HepG2 (cell line): ENCODE measurements around the gene LMF2. TPM values are rescaled to one million over a fixed set of nuclear protein-coding genes. Genes with fewer than 3 reads are reported as not detected.

Source experiments
- ATAC-seq: fragments of 200-7000 bp; cut with Tn5 transposase; 3 replicates; pipeline ENCODE4 v1.9.1; 2020; ENCODE audit warnings: mild to moderate bottlenecking, moderate library complexity
- BruUV-seq: library from RNA; stranded (reverse); fragments of 400-500 nt; replicated peaks from 2 replicates; lab custom pipeline; 2021; lab: Mats Ljungman, UMichigan
- CTCF ChIA-PET: fragments of 300-600 bp; formaldehyde crosslinking; extraction: SDS; loops from one replicate; lab custom pipeline; 2021; ENCODE audit warnings: low total read pairs, inconsistent platforms, low intra/inter-chr PET ratio; lab: Yijun Ruan, JAX
- POLR2A ChIA-PET: fragments of 350-600 bp; sonication (Branson Sonifier 250); formaldehyde crosslinking; loops from one replicate; lab custom pipeline; 2020; ENCODE audit warnings: antibody characterized with exemption, inconsistent platforms; lab: Yijun Ruan, JAX
- DNase-seq: peaks from one replicate; pipeline ENCODE4 v3.0.0-alpha.2; 2015; ENCODE audit warnings: low spot score
- FAIRE-seq: peaks from 3 replicates; lab custom pipeline; 2011; peaks lifted over from hg19 to GRCh38; lab: Jason Lieb, UNC
- H2AFZ ChIP-seq: one replicate; pipeline ENCODE4 v1.6.1; 2011; ENCODE audit warnings: low read length, inconsistent platforms
- H3K27ac ChIP-seq: fragments of 300-600 bp; 3 replicates; pipeline ENCODE4 v1.8.0; 2011; ENCODE audit warnings: mixed run types, mild to moderate bottlenecking, mixed read lengths, low read length, inconsistent platforms; ENCODE audit not compliant: insufficient read depth; ENCODE audit errors: extremely low read length
- H3K27me3 ChIP-seq, 2 experiments: fragments of 200-600 bp in 1 of 2; 2 replicates in 1 of 2; 3 replicates in 1 of 2; pipeline versions ENCODE4 v1.6.0 to v1.8.0; 2011; ENCODE audit warnings: low read length in 2 of 2, mild to moderate bottlenecking in 2 of 2, moderate library complexity in 2 of 2, inconsistent platforms in 1 of 2; ENCODE audit not compliant: insufficient read depth in 2 of 2, control insufficient read depth in 1 of 2
- H3K36me3 ChIP-seq, 2 experiments: fragments of 200-600 bp in 1 of 2; replicated peaks in 1 of 2; 2 replicates in 1 of 2; 3 replicates in 1 of 2; pipeline versions ENCODE4 v1.5.1 to v1.8.0; 2011; ENCODE audit warnings: low read length in 2 of 2, inconsistent platforms in 1 of 2; ENCODE audit not compliant: insufficient read depth in 2 of 2, control insufficient read depth in 1 of 2
- H3K4me1 ChIP-seq: 2 replicates; pipeline ENCODE4 v1.5.1; 2012; ENCODE audit warnings: low read length, inconsistent platforms; ENCODE audit not compliant: insufficient read depth
- H3K4me2 ChIP-seq: 2 replicates; pipeline ENCODE4 v1.6.0; 2011; ENCODE audit warnings: low read depth, low read length, inconsistent platforms
- H3K4me3 ChIP-seq, 3 experiments: fragments of 200-600 bp in 1 of 3; sonication (generic), shearing (Covaris generic) in 1 of 3; replicated peaks in 1 of 3; 2 replicates each; pipeline ENCODE4 v1.5.1; 2011 to 2016; ENCODE audit warnings: low read length in 3 of 3, inconsistent platforms in 2 of 3, low read depth in 2 of 3, mild to moderate bottlenecking in 2 of 3, control low read depth in 1 of 3, mixed read lengths in 1 of 3; ENCODE audit not compliant: insufficient read depth in 1 of 3
- H3K79me2 ChIP-seq: one replicate; pipeline ENCODE4 v1.6.1; 2011; ENCODE audit warnings: low read length, inconsistent platforms; ENCODE audit not compliant: insufficient read depth
- H3K9ac ChIP-seq: 2 replicates; pipeline ENCODE4 v1.6.0; 2011; ENCODE audit warnings: mild to moderate bottlenecking, low read depth, low read length, inconsistent platforms; ENCODE audit not compliant: insufficient read depth
- H3K9me3 ChIP-seq: 2 replicates; pipeline ENCODE4 v1.5.1; 2012; ENCODE audit warnings: mild to moderate bottlenecking, low read length
- H4K20me1 ChIP-seq: 2 replicates; pipeline ENCODE4 v1.6.0; 2011; ENCODE audit warnings: inconsistent platforms, mild to moderate bottlenecking, low read length, moderate library complexity; ENCODE audit not compliant: insufficient read depth
- ARNTL ChIP-seq: sonication (generic); formaldehyde crosslinking; IDR thresholded peaks from 2 replicates; pipeline ENCODE4 v1.4.0; 2020; ENCODE audit warnings: mild to moderate bottlenecking, missing genetic modification reagents
- EHMT2 ChIP-seq: fragments of 200-600 bp; sonication (generic); IDR thresholded peaks from 2 replicates; pipeline ENCODE4 v1.7.0; 2017; ENCODE audit warnings: antibody characterized with exemption, low read depth, low read length, borderline replicate concordance
- HNRNPL ChIP-seq: fragments of 200-400 bp; formaldehyde crosslinking; IDR thresholded peaks from 2 replicates; pipeline ENCODE4 v1.6.1; 2017; ENCODE audit warnings: mild to moderate bottlenecking, low read depth, low read length
- IRF2 ChIP-seq: IDR thresholded peaks from 2 replicates; pipeline ENCODE4 v1.6.1; 2018; ENCODE audit warnings: missing genetic modification reagents, missing compliant biosample characterization
- NR2F2 ChIP-seq: IDR thresholded peaks from 2 replicates; pipeline ENCODE4 v1.6.1; 2012; ENCODE audit warnings: low read depth, inconsistent platforms, borderline replicate concordance
- SMAD1 ChIP-seq: sonication (generic); formaldehyde crosslinking; IDR thresholded peaks from 2 replicates; pipeline ENCODE4 v1.4.0; 2020; ENCODE audit warnings: missing genetic modification reagents, low read depth, mild to moderate bottlenecking, borderline replicate concordance
- SPEN ChIP-seq: sonication (generic); formaldehyde crosslinking; IDR thresholded peaks from 2 replicates; pipeline ENCODE4 v1.5.1; 2020; ENCODE audit warnings: low read depth, mild to moderate bottlenecking, missing genetic modification reagents
- ZNF17 ChIP-seq: sonication (generic); formaldehyde crosslinking; IDR thresholded peaks from 2 replicates; pipeline ENCODE4 v1.5.0; 2020; ENCODE audit warnings: mild to moderate bottlenecking, missing genetic modification reagents
- ZNF432 ChIP-seq: sonication (generic); formaldehyde crosslinking; IDR thresholded peaks from 2 replicates; pipeline ENCODE4 v1.5.0; 2020; ENCODE audit warnings: missing genetic modification reagents, mild to moderate bottlenecking, borderline replicate concordance
- WGBS: methylation state at CpG from one replicate; pipeline ENCODE4 v1.1.6; 2017; ENCODE audit warnings: low lambda C conversion rate; 5-methylcytosine and 5-hydroxymethylcytosine counted together
- in situ Hi-C: cut with HindIII; loops from 2 replicates; pipeline ENCODE4 v1.10.0; 2017; ENCODE audit warnings: low pct_unique_long_range_greater_than_20kb; ENCODE audit not compliant: extremely low pct_ligation_motif_present
- intact Hi-C: fragments of 100-400 bp; cut with micrococcal nuclease; formaldehyde crosslinking; loops from one replicate; pipeline ENCODE4 v1.10.0; 2022; ENCODE audit not compliant: unreplicated experiment
- polyA plus RNA-seq, 8 experiments: library from polyadenylated mRNA; depleted of rRNA in 3 of 8; stranded (reverse) in 7 of 8; unstranded in 1 of 8; fragments of >200 nt; fragmentation: Illumina TruSeq in 4 of 8; extraction: Trizol in 4 of 8; gene quantifications; 2 replicates each; pipeline versions ENCODE4 v1.2.1 to v1.2.3, GENCODE V29; 2011 to 2016; ENCODE audit warnings: low read depth in 4 of 8, missing spikeins in 1 of 8, mixed read lengths in 1 of 8; ENCODE audit not compliant: insufficient read depth in 1 of 8
- total RNA-seq, 5 experiments: library from RNA; depleted of rRNA; stranded (reverse); fragments of >200 nt; fragmentation: Illumina TruSeq; extraction: Trizol; gene quantifications; 2 replicates each; pipeline ENCODE4 v1.2.3, GENCODE V29; 2016; ENCODE audit warnings: low read depth in 1 of 5
- TF ChIP-seq, protein P1 (sequence below): sonication (generic); formaldehyde crosslinking; IDR thresholded peaks from 2 replicates; pipeline ENCODE4 v1.5.0; 2020; ENCODE audit warnings: missing genetic modification reagents, mild to moderate bottlenecking, borderline replicate concordance

Gene LMF2
- total and polyA plus RNA-seq, 2 of the 13 experiments (the other 11 are each of a cell fraction or from before 2014, with no cell fraction given), result 23.3 to 30.6 TPM

DNA sequence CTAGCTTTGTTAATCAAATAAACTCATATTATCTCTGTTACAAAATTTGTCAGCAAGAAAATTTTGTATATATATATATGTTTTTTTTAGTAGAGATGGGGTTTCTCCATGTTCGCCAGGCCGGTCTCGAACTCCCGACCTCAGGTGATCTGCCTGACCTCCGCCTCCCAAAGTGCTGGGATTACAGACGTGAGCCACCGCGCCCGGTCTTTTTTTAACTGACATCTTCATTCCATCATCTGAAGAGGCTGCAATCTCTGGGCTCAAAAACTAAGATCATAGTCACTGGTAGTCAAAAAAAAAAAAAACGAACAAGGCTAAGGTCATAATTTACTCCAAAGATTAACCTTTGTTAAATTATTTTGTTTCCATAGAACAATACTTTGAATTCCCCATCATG lies 32.9 kb upstream of the LMF2 start (continued):
- TF ChIP-seq ARNTL (CRISPR knock-in tag) (no peak), SMAD1 (no peak), HNRNPL (no peak), NR2F2 (no peak)
- TF ChIP-seq, protein P1, sequence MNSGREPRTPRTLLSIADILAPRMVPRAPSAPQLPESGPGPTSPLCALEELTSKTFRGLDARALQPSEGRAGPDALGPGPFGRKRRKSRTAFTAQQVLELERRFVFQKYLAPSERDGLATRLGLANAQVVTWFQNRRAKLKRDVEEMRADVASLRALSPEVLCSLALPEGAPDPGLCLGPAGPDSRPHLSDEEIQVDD (CRISPR knock-in tag), result no peak

DNA sequence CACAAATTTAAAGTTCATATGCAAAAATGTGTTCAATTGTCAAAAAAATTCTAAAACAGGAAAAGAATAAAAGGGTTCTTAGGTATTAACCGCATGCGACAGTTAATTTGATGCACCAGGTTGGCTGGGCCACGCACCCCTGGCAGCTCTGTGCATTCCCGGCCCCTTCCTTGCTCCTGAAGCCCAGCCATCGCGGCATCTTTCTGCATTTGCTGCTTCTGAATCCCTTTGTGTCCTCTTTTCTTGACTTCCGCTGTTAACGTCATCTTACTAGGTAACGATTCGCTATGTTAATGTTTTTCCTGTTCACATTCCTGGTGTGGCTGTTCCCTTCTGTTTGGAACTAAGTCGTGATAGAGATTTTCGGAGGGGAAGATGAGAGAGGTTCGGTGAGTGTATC lies 30.3 kb upstream of the LMF2 start:
- CTCF ChIA-PET, result no interaction called here
- intact Hi-C loops, result no loop called here

More for the DNA sequence above, 30.3 kb upstream of the LMF2 start:
- BruUV-seq, result no TSS peak
- Histone ChIP-seq H3K9me3 (no peaks in the 10 kb centered on the region), H3K27ac (no peak overlapping the region), H3K79me2 (no peaks in the 10 kb centered on the region), H3K9ac (no peak overlapping the region), H2AFZ (no peak overlapping the region), H3K36me3 (no peaks in the 10 kb centered on the region), H3K27me3 (peaks cover 0 to 6% of the 10 kb centered on the region in 2 experiments; a peak in 1 of 5 replicates), H3K4me3 (no peak overlapping the region), H3K4me1 (peaks cover 49% of the 10 kb centered on the region), H4K20me1 (no peaks in the 10 kb centered on the region), H3K4me2 (no peak overlapping the region)
- 84% methylated on average over 13 of the region's 13 CpGs for WGBS
- in situ Hi-C loops, result no loop called here
- ATAC-seq (no peak), DNase-seq (no peak), FAIRE-seq (no peak)
- no peak for TF ChIP-seq ZNF432
- no peak for TF ChIP-seq IRF2 (CRISPR knock-in tag)
- no peak for TF ChIP-seq NR2F2
- no peak for TF ChIP-seq EHMT2
- TF ChIP-seq ZNF17, result no peak
- no peak for TF ChIP-seq SPEN (CRISPR knock-in tag)
- POLR2A ChIA-PET, result interaction anchor here (0.7 kb wide), 1 partner anchor 9 kb away, joined by 4 read pairs; the partner anchor contains the start of gene TYMP
